ENCODE results near the gene CUL9.

CUL9 gene

DNA sequence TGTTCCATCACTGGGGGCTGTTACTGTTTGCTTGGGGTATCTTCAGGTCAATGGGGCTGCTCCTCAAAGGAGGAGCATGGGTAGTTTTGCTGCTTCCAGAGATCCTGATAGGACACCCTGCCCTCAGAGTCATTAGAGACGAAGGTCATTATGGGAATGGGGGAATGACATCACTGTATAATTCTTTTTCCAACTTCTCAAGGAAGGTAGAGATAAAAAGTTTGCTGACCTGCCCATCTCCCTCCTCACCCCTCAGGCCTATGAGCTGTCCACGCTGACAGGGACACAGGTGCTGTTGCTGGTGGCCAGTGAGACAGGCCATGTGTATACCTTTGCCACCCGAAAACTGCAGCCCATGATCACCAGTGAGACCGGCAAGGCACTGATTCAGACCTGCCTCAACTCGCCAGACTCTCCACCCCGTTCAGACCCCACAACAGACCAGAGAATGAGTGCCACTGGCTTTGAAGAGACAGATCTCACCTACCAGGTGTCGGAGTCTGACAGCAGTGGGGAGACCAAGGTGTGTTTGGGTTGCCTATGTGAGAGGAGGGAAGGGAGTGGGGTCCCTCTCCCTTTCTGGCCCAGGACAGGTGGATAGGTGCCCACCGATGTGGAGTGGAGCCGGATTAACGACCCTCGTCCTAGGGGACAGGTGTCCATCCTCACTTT lies 8.3 kb upstream of the CUL9 start:
- no peak for DNase-seq

DNA sequence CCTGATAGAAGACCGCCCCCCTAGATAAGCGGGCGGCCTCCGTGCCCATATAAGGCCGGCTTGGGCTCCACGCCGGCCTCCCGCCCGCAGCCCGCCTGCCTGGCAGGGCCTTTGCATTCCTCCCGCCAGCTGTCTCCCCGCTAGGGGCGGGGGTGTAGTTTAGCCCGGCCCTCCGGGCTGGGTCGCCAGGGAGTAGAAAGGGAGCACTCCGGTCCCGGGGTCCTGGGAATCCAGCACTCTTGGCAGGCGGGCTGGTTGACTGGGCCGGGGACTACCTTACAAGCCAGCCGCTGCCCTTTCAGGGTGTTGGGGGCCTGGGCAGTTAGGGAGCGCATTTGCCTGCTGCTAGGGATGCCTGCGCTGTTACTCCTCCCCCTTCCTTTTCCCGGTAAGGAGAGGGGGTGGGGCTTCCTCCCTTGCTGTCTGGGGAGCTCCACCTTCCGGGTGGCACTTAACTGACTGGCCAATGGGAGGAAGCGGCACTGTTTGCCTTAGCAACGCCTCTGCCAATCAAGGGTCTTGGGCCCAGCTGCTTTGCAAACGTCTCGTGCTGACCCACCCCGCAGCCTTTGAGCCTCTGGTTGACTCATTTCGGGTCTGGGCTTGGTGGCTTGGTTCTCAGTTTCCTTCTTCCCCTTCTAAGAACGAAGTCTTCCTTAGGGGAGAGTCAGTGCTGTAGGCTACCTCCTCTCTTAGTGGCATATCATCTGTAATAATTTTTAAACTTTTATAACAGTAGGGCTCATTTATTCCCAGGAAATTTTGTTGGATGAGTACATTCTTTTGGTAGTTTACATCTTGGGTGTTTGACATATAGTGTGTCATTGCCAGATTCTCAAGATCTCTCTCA lies 7.5 kb upstream of the CUL9 start:
- peak; percentile 91 for DNase-seq

DNA sequence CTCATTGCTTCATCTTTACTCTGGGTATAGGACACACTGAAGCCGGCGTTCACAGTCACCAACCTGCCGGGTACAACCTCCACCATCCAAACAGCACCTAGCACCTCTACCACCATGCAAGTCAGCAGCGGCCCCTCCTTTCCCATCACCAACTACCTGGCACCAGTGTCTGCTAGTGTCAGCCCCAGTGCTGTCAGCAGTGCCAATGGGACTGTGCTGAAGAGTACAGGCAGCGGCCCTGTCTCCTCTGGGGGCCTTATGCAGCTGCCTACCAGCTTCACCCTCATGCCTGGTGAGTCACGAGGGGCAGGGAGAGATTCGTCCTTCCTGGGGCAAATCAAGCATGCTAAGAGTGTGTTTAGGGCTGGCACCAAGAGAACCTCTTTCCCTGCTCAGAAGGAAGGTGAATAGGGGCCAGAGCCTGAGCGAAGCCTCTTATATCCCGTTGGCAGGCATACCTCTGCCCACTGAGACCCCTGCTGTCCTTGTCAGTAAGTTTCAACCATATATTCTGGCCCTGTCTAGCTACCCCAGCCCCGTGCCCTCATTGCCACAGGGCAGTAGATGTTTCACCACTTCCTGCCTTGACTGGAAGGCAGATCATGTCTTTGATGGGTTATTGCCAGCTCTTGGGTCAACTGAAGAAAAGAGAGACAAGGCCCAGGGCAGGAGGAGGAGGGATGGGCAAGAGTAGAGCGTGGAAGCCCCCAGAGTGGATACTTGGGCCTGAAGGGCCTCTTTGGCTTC lies 6.1 kb upstream of the CUL9 start:
- no peak for DNase-seq

DNA sequence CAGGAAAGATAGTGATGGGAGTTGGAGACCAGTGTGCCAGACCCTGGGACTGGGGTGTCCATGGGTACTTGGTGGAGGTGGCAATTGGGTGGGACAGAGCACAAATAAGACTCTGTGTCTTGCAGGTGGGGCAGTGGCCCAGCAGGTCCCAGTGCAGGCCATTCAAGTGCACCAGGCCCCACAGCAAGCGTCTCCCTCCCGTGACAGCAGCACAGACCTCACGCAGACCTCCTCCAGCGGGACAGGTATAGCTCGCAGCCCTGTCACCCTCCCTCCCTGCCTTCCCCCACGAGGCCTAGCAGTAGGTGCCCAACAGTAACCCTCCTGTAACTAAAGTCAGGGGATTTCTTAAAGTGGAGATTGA lies 5.6 kb upstream of the CUL9 start:
- no peak for DNase-seq

DNA sequence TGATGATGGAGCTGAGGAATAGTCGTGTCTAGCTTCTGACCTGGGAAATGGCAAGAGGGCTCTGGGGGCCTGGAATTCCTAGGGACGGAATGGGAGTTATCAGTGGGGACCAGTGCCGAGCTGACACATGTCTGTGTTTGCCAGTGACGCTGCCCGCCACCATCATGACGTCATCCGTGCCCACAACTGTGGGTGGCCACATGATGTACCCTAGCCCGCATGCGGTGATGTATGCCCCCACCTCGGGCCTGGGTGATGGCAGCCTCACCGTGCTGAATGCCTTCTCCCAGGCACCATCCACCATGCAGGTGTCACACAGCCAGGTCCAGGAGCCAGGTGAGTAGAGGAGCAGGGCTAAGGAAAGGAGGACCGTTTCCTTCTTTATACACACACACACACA lies 3.8 kb upstream of the CUL9 start:
- DNase-seq: no peak

DNA sequence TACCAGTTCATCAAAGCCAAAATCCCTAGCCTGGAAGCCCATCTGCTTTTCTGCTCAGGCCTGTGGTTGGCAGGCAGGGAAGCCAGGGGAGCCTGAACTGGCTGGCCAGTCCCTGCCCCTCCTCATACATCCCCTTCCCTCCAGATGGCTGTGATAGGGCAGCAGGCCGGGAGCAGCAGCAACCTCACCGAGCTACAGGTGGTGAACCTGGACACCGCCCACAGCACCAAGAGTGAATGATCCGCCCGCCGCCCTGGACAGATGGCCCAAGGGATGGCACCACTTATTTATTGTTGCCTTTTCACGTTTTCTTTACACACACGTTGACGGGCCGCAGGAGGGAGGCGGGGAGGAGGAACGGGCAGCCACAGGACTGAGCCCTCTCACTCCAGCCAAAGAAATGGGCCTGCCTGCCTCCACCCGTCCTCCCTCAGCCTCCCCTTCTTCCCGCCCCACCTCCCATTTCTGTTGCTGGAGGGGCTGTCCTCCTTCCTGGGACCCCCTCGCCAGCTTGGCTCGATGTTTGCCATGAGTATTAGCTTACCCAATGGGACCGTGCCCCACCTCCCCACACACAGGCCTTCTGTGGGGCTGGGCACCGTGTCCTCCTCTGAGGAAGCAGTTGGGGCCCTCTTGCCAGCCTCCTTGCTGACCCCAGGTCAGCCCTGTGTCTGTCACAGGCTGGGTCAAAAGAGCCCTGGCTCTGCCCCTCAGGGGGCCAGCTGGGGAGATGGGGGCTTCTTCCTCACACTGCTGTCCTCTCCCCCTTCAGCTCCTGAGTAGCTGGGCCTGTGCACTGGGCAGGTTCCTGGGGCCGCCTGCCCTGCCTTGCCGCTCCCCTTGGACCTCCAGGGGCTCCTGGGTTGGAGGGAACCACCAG lies 2.8 kb upstream of the CUL9 start:
- no peak for DNase-seq

DNA sequence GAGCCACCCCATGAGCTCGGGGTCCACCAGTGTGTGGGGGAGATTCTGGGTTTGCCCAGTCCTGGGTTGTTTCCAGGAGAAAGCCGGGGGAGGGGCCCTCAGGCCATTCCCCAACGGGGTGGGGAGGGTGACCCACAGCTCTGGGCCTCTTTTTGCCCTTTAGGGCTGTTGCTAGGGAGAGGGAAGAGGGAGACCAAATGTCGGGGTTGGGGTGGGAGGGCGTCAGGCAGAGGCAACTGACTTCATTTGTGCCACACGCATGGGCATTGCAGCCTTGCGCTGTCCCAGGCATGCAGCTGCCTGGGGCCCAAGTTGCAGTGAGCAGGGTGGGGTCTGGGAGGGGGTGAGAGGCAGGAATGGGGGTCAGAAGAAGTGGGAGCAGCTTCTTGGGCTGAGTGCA lies 1.9 kb upstream of the CUL9 start:
- no peak for DNase-seq

DNA sequence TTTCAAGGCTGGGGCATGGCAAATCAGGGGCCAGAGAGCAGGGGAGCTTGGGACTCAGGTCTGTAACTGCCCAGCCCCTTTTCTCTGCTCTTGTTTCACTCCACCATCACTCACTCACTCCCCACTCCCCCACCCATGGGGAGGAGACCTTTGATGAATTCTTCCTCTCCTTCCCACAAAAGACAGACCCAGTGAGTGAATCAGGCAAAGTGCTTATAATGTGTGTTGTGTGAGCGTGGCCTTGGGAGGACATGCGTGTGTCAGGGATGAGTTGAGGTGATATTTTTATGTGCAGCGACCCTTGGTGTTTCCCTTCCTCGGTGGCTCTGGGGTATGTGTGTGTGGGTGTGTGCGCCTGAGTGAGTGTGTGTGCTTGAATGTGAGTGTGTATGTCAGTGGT lies 1.0 kb upstream of the CUL9 start:
- no peak for DNase-seq

DNA sequence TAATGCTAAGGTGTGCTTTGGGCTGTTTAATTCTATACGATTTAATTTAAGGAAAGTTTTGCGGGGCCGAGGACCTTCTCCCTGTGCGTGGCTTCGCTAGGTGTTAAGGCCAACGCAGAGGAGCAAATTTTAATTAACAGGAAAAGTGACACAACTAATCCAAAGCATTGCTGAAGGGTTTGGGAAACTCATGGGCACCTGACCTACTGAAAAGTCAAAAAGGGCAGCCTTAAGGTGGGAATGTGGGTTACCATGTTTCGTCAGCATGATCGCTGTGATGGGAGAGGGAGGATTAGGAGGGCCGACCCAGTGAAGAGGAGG lies 415 bp upstream of the CUL9 start:
- no peak for DNase-seq

DNA sequence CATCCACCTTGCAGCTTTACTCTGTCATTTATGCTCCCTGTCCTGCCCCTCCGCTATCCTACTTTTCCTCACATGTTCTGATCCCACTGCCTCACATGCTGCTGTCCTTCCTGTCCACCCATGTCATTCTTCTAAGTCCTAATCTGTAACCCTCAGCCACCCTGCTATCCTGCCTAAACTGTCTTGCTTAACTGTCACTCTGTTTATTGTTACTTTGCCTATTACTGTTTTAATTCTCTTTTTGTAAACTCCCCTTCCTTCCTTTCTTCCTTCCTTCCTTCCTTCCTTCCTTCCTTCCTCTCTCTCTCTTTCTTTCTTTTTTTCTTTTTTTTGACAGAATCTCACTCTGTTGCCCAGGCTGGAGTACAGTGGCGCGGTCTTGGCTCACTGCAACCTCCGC lies 1.4 kb downstream of the CUL9 start:
- no peak for DNase-seq

DNA sequence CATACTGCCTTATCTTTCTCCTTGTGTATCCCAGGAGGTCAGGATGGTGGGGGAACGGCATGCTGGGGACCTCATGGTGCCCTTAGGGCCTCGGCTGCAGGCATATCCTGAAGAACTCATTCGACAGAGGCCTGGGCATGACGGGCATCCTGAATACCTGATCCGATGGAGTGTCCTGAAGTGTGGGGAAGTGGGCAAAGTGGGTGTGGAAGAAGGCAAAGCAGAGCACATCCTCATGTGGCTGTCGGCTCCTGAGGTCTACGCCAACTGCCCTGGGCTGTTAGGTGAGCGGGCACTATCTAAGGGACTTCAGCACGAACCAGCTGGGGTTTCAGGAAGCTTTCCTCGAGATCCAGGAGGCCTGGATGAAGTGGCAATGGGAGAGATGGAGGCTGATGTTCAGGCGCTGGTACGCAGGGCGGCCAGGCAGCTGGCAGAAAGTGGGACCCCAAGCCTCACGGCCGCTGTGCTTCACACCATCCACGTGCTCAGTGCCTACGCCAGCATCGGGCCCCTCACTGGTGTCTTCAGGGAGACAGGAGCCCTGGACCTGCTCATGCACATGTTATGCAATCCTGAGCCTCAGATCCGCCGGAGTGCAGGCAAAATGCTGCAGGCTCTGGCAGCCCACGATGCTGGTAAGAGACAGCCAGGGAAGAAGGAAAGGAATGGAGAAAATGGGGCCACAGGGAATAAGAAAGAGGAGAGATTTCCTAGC lies 2.4 kb downstream of the CUL9 start:
- no peak for DNase-seq

DNA sequence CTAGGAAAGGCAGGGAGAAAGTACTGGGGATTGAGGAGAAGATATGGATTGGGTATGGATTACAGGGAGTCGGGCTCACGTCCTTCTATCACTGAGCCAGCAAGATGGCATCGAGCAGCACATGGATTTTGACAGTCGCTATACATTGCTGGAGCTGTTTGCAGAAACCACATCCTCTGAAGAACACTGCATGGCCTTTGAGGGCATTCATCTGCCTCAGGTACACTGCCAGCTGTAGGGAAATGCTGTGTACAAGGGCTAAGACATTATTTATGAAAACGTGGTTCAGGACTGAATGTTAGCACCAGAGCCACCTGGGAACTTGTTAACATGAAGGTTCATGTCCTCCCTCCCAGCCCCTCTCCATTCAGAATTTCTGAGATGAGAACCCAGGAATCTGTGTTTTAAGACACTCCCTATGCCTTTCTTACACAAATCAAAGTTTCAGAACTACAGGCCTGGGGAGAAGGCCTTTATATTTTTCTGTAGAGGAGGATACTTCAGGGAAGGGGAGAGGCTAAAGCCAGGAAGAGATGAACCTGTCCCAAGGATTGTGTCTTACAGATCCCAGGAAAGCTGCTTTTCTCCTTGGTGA lies 3.5 kb downstream of the CUL9 start:
- no peak for DNase-seq

DNA sequence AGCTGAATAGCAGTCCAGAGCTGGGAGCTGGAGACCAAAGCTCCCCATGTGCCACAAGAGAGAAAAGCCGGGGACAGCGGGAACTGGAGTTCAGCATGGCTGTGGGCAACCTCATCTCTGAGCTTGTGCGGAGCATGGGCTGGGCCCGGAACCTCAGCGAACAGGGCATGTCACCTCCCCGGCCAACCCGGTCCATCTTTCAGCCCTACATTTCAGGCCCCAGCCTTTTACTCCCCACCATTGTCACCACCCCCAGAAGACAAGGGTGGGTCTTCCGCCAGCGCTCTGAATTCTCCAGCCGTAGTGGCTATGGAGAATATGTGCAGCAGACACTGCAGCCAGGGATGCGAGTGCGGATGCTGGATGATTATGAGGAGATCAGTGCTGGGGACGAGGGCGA lies 4.0 kb downstream of the CUL9 start:
- no peak for DNase-seq

DNA sequence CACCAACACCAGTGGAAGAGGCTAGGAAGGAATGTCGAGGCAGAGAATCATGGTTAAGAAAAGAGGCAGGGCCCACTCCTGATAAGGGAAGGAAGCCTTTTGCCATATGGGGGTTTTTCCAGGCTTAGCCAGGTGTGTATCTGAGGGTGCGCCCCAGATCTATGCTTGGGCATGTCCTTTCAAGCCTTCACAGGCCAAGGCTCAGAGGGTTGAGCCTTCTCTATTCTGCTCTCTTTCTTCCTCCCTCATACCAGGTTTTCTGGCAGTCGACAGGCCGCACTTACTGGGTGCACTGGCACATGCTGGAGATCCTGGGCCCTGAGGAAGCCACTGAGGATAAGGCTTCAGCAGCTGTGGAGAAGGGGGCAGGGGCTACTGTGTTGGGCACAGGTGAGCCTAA lies 4.7 kb downstream of the CUL9 start:
- DNase-seq: no peak

DNA sequence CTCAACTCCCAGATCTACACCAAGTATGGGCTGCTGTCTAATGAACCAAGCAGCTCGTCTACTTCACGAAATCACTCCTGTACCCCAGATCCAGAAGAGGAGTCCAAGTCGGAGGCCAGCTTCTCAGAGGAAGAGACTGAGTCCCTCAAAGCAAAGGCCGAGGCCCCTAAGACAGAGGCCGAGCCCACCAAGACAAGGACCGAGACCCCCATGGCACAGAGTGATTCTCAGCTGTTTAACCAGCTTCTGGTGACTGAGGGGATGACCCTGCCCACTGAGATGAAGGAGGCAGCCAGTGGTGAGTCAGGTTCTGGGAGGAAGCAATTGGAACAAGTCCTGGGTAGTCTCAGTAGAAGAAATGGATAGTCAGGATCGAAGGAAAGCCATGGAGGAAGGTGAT lies 5.8 kb downstream of the CUL9 start:
- no peak for DNase-seq

DNA sequence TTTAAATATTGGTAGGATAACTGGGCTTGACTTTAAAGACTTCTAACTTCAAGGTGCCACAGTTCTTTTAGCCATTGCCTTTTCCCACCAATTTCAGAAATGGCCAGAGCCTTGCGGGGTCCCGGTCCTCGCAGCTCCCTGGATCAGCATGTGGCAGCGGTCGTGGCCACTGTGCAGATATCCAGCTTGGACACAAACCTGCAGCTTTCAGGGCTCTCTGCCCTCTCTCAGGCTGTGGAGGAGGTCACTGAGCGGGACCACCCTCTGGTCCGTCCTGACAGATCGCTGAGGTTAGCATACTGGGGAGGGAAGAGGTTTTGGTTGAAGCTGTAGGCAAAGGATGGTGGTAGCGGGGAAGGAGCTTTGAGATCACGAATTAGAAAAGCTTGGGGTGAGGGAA lies 6.4 kb downstream of the CUL9 start:
- no peak for DNase-seq

DNA sequence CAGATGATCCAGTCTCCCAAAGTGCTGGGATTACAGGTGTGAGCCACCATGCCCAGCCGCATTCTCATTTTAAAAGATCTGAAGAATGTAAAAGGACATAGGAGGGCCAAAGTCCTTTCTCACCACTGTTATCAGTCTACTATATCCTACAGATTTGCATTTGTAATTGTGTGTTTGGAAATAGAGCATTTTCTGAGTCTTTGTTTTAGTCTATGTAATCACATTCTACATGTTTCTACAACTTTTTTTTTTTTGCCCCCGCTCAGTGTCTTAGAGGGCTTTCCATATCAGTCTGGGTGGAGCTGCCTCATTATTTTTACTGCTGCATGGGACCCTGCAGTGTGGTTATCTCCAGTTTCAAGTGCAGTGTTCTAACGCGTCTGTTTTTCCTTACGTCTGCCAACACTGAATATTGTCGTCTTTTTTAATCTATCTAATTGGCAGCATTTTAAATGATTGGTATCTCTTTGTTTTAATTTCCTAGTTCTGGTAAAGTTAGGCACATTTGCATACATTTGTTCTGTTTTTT lies 7.8 kb downstream of the CUL9 start:
- DNase-seq: no peak

DNA sequence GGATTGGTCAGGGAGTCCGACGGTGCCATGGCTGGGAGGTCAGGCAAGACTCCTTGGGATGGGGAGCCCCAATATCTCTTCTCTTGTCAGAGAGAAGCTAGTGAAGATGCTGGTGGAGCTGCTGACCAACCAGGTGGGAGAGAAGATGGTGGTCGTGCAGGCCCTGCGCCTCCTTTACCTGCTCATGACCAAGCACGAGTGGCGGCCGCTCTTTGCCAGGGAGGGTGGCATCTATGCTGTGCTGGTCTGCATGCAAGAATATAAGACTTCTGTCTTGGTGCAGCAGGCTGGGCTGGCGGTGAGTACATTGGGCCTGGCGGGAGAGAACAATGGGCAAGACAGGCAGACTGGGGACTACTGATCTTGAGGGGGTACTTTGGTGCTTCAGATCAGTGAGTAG lies 10.9 kb downstream of the CUL9 start:
- no peak for DNase-seq

DNA sequence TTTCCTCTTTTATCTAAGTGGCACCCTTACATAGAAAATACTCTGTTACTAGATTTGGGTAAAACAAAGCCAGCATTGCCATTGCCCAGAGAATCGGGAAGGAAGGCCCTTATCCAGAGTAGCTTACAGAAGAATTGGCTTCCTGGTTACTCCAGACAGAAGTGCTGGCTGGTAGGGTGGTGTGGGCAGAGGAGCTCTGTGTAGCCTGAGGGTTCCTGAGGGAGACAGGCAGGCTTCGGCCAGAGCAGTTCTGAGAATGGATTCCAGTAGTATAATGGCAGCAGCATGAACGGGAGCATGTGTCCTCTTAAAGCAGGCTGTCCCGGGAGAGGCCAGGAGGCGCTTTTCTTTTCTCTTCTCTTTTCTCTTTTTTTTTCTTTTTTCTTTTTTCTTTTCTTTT lies 11.9 kb downstream of the CUL9 start:
- no peak for DNase-seq

DNA sequence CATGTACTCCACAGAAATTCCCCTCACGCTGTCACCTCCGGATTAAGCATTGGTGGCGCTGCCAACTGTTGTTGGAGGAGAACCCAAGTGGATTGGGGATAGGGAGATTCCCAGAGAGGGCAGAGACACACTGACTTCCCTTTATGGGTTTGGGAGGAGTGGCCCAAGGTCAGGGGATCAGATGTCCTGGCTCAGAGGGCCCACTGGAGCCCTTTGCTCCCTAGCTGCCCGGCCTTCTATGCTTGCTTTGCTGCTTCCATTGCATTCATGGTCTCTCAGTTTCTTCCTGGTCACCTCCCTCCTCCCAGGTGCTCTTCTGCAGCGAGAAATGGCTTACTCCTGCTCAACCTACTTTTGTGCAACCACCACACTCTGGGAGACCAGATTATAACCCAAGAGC lies 14.3 kb downstream of the CUL9 start:
- DNase-seq: no peak

DNA sequence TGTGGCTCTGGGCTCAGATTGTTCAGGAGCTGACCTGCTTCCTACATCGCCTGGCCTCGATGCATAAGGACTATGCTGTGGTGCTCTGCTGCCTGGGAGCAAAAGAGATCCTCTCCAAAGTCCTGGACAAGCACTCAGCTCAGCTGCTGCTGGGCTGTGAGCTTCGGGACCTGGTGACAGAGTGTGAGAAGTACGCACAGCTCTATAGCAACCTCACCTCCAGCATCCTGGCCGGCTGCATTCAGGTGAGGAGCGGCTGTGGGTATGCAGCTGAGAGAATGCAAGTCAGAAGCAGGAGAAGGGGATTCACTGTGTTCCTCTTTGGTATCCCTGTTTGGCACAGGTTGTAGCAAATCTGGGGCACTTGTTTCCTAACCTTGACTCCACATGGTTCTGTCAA lies 17.9 kb downstream of the CUL9 start:
- no peak for DNase-seq

DNA sequence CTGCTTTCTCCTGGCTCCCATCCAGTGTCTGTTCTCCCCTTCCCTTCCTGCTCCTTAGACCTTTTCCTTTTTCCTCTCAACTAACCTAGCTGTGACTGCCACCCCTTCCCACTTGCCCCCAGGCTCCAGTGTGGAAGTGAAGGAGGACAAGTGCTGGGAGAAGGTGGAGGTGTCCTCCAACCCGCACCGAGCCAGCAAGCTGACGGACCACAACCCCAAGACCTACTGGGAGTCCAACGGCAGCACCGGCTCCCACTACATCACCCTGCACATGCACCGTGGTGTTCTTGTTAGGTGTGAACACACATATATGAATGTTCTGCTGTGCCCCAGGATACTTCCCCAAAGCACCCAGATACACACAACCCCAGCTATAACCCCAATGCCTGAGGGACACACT lies 18.5 kb downstream of the CUL9 start:
- no peak for DNase-seq
